Mucosa of stomach (tissue), 1 donor: ENCODE data around the gene ZNF213.

ENCODE experiments used
- H3K27me3 ChIP-seq: one replicate; pipeline ENCODE4 v1.7.0; 2013; ENCODE audit warnings: mild to moderate bottlenecking, low read length; ENCODE audit not compliant: control insufficient read depth, insufficient read depth
- H3K36me3 ChIP-seq: one replicate; pipeline ENCODE4 v1.7.0; 2013; ENCODE audit warnings: low read length; ENCODE audit not compliant: control insufficient read depth, insufficient read depth
- H3K4me1 ChIP-seq: one replicate; pipeline ENCODE4 v1.7.0; 2013; ENCODE audit warnings: mild to moderate bottlenecking, low read length; ENCODE audit not compliant: control insufficient read depth, insufficient read depth
- H3K4me3 ChIP-seq: one replicate; pipeline ENCODE4 v1.7.0; 2013; ENCODE audit warnings: low read length
- H3K9ac ChIP-seq: one replicate; pipeline ENCODE4 v1.7.0; 2013; ENCODE audit warnings: mild to moderate bottlenecking, low read length, moderate library complexity
- H3K9me3 ChIP-seq: one replicate; pipeline ENCODE4 v1.7.0; 2013; ENCODE audit warnings: mild to moderate bottlenecking, low read length, moderate library complexity; ENCODE audit not compliant: control insufficient read depth
- donor health status: Pancreatic carcinoma.

ZNF213 gene

DNA sequence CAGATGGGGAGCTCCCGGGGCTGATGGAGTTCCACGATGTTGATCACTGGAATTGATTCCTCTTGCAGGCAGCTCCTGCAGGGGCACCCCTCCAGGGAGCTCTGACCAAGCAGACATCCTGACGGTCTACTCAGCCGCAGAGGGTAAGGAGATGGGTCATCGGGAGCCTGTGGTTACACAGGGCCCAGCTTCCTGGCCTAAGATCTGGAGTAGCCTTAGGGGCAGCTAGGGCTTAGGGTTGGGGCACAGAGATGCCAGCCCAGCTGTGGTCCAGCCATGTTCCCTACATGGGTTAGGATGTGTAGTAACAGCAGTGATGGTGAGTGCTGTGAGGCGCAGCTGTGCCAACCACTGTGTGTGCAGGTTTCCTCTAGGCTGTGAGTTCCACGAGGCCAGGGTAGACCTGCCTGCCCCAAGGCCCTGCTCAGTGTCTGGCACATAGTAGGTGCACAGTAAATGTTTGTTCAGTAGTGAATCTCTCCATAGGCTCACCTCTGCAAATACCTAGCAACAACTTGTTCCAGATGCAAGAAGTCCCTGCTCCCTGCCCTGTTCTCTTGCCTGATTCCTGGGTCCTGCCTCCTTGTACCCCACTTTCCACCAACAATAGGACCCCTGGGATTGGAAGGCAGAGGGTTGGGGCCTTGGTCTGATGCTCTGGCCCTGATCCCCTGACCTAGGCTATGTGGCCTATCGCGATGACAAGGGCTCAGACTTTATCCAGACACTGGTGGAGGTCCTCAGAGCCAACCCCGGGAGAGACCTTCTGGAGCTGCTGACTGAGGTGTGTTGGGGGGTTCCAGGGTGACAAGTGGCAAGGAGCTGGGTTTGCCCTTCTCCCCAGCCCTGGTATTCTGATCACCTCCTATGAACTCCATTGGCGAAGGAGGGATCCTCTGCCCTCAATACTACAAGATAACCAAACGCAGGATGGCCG, 13.7 kb downstream of the ZNF213 start:
- H3K4me1 ChIP-seq: peaks cover 9% of the 10 kb centered on the region
- H3K9ac ChIP-seq: no peak overlapping the region
- peaks cover 5% of the 10 kb centered on the region for H3K27me3 ChIP-seq
- H3K9me3 ChIP-seq: no peaks in the 10 kb centered on the region
- no peak overlapping the region for H3K4me3 ChIP-seq
- H3K36me3 ChIP-seq: no peaks in the 10 kb centered on the region

DNA sequence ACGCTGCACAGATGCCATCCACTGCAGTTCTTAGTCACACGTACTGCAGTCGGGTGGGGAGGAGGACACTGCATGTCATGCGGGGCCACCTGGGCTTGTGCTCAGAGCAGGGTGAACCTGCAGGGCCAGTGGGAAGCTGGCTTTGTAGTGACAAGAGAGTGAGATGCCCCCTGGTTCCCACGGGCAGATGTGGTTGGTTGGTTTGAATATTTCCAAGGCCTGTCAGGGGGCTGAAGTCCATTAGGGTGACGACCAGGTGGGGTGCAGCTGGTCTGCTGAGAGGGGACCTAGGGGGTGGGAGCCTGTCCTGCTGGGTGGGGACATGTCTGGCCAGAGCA, 14.3 kb downstream of the ZNF213 start:
- Histone ChIP-seq H3K36me3 (no peaks in the 10 kb centered on the region), H3K27me3 (peaks cover 5% of the 10 kb centered on the region), H3K9me3 (no peaks in the 10 kb centered on the region), H3K4me3 (no peak overlapping the region), H3K4me1 (peaks cover 9% of the 10 kb centered on the region), H3K9ac (peak overlapping the region; percentile 81)

DNA sequence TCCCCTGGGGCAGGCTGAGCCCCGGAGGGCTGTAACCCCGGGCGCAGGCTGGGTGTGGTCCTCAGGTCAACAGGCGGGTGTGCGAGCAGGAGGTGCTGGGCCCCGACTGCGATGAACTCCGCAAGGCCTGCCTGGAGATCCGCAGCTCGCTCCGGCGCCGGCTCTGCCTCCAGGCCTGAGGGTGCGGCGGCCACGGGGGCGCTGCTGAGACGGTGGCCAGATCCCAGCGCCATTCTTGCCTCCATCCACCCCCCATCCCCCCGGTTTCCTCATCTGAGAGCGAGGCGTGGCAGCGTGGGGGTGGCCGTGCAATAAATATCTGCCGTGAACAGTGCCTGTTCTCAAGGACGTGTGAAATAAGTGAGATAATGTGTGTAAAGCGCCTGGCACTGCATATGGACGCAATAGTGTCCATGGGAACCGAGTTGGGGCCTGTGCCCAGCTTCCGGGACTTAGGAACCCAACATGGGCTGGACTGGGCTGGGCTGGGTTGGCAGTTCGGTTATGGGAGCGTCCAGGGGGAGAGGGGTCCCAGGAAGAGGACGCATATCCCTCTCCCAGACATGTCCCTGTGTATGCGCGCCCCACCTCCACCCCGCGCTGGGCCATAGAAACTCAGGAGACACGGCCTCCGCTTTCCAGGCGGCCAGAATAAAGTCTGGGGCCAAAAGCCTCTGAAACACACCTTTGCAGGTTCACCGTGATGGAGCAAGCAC, 15.0 kb downstream of the ZNF213 start:
- Histone ChIP-seq H3K9ac (peak overlapping the region; percentile 81), H3K9me3 (no peaks in the 10 kb centered on the region), H3K36me3 (no peaks in the 10 kb centered on the region), H3K27me3 (peaks cover 2% of the 10 kb centered on the region), H3K4me3 (peak overlapping the region; percentile 77), H3K4me1 (peaks cover 9% of the 10 kb centered on the region)

DNA sequence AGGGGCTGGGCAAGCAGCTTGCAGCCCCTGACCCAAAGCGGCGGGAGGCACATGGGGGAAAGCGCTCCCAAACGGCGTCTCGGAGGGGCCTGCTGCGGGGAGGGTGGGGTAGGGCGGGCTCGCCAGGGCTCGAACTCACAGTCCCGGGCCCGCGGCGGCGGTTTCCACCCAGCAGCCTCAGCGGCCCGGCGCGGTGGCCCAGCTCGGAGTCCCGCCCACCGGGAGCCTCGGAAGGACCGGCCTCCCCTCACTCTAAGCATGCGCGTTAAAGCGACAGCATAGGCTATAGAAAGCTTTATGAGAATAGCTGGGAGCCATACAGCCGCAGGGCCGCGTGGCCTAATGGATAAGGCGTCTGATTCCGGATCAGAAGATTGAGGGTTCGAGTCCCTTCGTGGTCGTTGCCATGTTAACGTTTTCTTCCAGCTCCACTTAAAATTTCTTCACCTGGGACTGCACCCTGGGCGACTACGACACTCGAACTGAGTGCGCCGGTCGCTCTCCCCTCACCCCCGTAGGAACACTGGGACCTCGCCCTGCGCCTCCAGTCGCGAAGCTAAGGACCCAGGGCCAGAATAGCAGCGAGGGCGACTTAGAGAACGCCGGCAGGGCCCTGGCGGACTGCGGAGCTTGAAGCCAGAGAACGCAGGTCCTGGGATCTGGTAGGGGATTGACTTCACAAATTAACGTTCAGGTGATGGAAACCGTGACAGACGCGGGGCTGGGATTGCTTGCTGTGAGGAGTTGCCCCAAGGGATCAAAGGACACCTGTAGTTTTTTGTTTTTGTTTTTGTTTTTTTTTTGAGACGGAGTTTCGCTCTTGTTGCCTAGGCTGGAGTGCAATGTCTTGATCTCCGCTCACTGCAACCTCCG, 15.8 kb downstream of the ZNF213 start:
- no peaks in the 10 kb centered on the region for H3K9me3 ChIP-seq
- H3K36me3 ChIP-seq: no peaks in the 10 kb centered on the region
- peak overlapping the region; percentile 77 for H3K4me3 ChIP-seq
- H3K27me3 ChIP-seq: no peaks in the 10 kb centered on the region
- H3K9ac ChIP-seq: peak overlapping the region; percentile 81
- peaks cover 9% of the 10 kb centered on the region for H3K4me1 ChIP-seq

DNA sequence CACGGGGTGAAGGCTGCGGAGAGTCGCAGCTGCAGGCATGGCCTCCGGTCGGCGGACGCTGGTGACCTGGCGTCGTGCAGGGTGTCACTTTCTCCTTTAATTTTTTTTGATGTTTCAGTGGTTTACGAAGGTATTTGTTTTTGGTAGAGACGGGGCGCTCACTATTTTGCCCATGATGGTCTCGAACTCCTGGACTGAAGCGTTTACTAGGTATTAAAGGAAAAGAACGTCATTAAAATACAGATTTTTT, 17.1 kb downstream of the ZNF213 start:
- H3K9me3 ChIP-seq: no peaks in the 10 kb centered on the region
- H3K4me1 ChIP-seq: peaks cover 9% of the 10 kb centered on the region
- H3K4me3 ChIP-seq: no peak overlapping the region
- no peaks in the 10 kb centered on the region for H3K27me3 ChIP-seq
- no peaks in the 10 kb centered on the region for H3K36me3 ChIP-seq
- peak overlapping the region; percentile 11 for H3K9ac ChIP-seq

DNA sequence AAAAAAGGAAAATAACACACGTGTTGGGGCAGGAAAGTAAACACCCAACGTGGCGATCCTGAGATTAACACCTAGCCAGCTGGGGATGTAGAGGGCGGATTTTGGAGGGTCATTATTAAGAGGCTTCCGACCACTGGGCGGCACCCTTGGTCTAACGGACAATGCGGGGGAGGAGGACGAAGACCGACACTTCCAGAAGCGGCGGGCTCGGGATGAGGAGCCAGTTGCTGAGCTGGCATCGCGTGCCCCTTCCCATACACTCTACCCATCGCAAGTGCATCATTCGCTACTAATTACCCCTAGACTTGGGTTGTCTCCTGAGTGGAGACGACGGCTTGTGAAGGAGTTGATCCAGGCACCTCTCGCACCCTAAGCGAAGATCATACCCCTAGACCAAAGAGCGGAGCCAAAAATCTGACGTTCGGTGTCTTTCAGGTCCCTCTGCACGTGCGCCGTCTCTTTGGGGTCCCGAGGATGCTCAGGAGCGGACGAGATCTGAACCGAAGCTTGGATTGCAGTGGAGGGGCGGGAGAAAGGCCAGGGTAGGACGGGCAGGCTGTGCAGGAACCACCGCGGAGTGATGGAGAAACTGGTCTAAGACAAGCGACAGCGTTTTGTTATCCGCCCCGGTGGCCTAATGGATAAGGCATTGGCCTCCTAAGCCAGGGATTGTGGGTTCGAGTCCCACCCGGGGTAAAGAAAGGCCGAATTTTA, 17.6 kb downstream of the ZNF213 start:
- Histone ChIP-seq H3K4me1 (peaks cover 10% of the 10 kb centered on the region), H3K36me3 (no peaks in the 10 kb centered on the region), H3K4me3 (no peak overlapping the region), H3K27me3 (no peaks in the 10 kb centered on the region), H3K9ac (peak overlapping the region; percentile 11), H3K9me3 (no peaks in the 10 kb centered on the region)

DNA sequence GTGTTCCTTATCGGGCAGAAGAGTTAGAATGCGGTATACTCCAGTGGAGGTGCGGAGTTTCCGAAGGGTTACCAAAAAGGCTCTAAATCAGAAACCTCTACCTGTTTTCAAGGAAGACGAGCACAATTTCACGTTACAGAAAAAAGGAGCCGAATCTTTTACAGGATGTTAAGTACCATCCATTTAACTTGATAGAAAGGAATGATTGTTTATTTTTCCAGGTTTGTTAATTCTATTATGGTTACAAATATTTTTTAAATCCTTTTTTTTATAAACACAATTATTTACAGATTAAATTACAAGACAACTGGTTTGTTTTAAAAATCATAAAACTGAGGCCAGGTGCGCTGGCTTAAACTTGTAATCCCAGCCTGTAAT, 18.2 kb downstream of the ZNF213 start:
- H3K4me3 ChIP-seq: no peak overlapping the region
- no peaks in the 10 kb centered on the region for H3K27me3 ChIP-seq
- peak overlapping the region; percentile 11 for H3K9ac ChIP-seq
- H3K9me3 ChIP-seq: no peaks in the 10 kb centered on the region
- H3K4me1 ChIP-seq: peaks cover 13% of the 10 kb centered on the region
- H3K36me3 ChIP-seq: no peaks in the 10 kb centered on the region

DNA sequence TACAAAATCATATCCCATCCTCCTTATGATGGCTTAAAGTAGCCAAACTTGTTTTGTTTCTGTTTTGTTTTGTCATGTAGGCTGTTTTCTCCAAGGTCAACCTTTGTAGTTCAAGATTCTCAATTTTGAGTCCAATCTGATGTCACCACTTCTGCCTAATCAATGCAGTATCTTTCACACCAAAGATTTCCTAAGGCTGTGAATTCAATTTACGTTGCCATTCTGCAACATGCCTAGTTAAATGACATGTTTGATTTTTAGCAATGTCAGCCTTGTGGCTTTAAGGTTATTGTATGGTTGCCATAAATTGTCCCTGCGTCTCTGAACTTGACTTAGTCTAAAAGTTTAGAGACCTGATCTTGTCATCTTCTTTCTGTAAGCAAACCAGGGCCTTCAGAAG, 20.4 kb downstream of the ZNF213 start:
- H3K36me3 ChIP-seq: no peaks in the 10 kb centered on the region
- peaks cover 13% of the 10 kb centered on the region for H3K4me1 ChIP-seq
- H3K4me3 ChIP-seq: no peak overlapping the region
- no peak overlapping the region for H3K9ac ChIP-seq
- no peaks in the 10 kb centered on the region for H3K9me3 ChIP-seq
- H3K27me3 ChIP-seq: peaks cover 3% of the 10 kb centered on the region

DNA sequence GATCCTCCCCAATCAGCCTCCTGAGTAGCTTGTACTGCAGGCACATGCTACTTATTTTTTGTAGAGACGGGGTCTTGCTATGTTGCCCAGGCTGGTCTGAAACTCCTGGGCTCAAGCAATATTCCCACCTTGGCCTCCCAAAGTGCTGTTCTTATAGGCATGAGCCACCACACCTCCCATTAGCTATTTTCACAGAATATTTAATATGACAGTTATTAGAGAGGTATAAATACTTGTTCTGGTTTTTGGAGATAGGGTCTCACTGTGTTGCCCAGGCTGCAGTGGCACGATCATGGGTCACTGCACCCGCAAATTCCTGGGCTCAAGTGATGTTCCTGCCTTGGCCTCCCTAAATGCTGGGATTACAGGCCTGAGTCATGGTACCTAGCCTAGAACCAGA, 21.1 kb downstream of the ZNF213 start:
- Histone ChIP-seq H3K27me3 (peaks cover 6% of the 10 kb centered on the region), H3K4me1 (peaks cover 13% of the 10 kb centered on the region), H3K36me3 (no peaks in the 10 kb centered on the region), H3K9me3 (no peaks in the 10 kb centered on the region), H3K9ac (no peak overlapping the region), H3K4me3 (no peak overlapping the region)

DNA sequence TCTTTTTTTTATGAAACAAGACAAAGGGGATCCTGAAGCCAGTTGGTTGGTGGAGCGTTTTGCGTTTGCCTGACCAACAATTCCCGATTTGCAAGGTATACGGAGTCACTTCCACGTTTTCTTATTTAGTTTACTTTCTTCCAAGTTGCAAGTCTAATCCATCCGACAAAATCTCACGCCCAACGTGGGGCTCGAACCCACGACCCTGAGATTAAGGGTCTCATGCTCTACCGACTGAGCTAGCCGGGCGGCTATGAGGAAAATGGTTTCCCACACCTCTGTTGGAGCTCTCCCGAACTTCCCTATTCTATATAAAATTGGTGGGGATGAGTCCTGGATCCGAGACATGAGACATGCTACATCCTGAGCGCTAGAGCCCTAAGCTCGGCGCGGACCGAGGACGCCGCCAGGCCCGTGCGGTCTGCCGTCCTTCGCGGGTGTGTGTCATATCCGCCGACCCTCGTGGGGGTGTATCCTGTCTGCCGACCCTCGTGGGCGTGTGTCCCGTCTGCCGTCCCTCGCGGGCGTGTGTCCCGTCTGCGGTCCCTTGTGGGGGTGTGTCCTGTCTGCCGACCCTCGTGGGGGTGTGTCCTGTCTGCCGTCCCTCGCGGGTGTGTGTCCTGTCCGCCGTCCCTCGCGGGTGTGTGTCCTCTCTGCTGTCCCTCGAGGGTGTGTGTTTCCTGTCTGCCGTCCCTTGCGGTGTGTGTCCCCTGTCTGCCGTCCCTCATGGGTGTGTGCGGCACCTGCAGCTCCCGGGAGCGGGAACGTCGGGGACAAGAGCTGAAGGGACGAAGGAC, 22.6 kb downstream of the ZNF213 start:
- H3K27me3 ChIP-seq: peaks cover 6% of the 10 kb centered on the region
- H3K4me1 ChIP-seq: peaks cover 7% of the 10 kb centered on the region
- peak overlapping the region; percentile 71 for H3K4me3 ChIP-seq
- no peaks in the 10 kb centered on the region for H3K36me3 ChIP-seq
- peak overlapping the region; percentile 83 for H3K9ac ChIP-seq
- H3K9me3 ChIP-seq: no peaks in the 10 kb centered on the region

DNA sequence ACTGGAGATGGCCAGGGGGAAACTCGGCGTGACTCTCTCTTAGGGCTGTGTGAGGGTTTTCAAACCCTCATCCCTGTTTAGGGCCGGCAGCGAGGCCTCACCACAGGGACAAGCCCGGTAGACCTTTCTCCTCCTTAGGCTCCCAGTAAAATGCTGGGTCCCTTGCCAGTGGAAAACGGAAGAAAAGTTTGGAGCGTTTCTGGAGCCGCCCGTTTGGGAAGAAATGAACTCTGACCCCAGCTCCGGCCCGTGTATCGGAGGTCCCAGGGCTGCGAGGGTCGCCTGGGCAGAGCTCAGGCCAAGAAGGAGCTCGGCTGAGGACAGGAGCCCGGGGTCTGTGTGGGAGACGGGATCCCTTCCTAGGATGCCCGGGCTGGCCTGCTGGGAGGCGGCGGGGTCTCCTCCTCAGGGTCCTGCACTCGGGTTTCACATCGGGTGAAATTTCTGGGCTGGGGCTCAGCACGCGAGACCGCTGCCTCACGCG, 23.2 kb downstream of the ZNF213 start:
- Histone ChIP-seq H3K4me3 (peak overlapping the region; percentile 71), H3K9me3 (no peaks in the 10 kb centered on the region), H3K9ac (peak overlapping the region; percentile 83), H3K27me3 (peaks cover 6% of the 10 kb centered on the region), H3K4me1 (peaks cover 5% of the 10 kb centered on the region), H3K36me3 (no peaks in the 10 kb centered on the region)
